IMR-90 (cell line): Measurements from ENCODE around the gene ARPC2.

Experiments
- FOS ChIP-seq: fragments of 150-350 bp; IDR thresholded peaks from 2 replicates; pipeline ENCODE4 v1.6.1; 2016; ENCODE audit warnings: low read depth, low read length
- MXI1 ChIP-seq: IDR thresholded peaks from 2 replicates; pipeline ENCODE4 v1.6.1; 2012; ENCODE audit warnings: low read depth, mild to moderate bottlenecking, low read length, moderate library complexity, borderline replicate concordance
- POLR2A ChIP-seq: IDR thresholded peaks from 2 replicates; pipeline ENCODE4 v1.6.1; 2012; ENCODE audit warnings: mild to moderate bottlenecking, low read depth, low read length
- RCOR1 ChIP-seq: IDR thresholded peaks from 2 replicates; pipeline ENCODE4 v1.6.1; 2012; ENCODE audit warnings: mild to moderate bottlenecking, low read length, improper control_type of control experiment; ENCODE audit not compliant: insufficient replicate concordance
- SMC3 ChIP-seq: fragments of 150-350 bp; IDR thresholded peaks from 2 replicates; pipeline ENCODE4 v1.6.1; 2016; ENCODE audit warnings: low read depth, mild to moderate bottlenecking, antibody characterized with exemption, low read length, moderate library complexity
- USF2 ChIP-seq: fragments of 150-350 bp; IDR thresholded peaks from 2 replicates; pipeline ENCODE4 v1.6.1; 2017; ENCODE audit warnings: mild to moderate bottlenecking, antibody characterized with exemption, low read length, low read depth
- TF ChIP-seq, protein P1 (sequence below): conservative IDR thresholded peaks from 2 replicates; pipeline ENCODE4 v1.5.1; 2012; ENCODE audit warnings: mild to moderate bottlenecking, low read depth, low read length, improper control_type of control experiment

- TF ChIP-seq FOS (no peak), POLR2A (no peak), MXI1 (no peak), USF2 (no peak), RCOR1 (no peak), SMC3 (no peak)
- TF ChIP-seq, protein P1, sequence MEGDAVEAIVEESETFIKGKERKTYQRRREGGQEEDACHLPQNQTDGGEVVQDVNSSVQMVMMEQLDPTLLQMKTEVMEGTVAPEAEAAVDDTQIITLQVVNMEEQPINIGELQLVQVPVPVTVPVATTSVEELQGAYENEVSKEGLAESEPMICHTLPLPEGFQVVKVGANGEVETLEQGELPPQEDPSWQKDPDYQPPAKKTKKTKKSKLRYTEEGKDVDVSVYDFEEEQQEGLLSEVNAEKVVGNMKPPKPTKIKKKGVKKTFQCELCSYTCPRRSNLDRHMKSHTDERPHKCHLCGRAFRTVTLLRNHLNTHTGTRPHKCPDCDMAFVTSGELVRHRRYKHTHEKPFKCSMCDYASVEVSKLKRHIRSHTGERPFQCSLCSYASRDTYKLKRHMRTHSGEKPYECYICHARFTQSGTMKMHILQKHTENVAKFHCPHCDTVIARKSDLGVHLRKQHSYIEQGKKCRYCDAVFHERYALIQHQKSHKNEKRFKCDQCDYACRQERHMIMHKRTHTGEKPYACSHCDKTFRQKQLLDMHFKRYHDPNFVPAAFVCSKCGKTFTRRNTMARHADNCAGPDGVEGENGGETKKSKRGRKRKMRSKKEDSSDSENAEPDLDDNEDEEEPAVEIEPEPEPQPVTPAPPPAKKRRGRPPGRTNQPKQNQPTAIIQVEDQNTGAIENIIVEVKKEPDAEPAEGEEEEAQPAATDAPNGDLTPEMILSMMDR = no peak
These were observed 18.0 kb downstream of the ARPC2 start for GRCh38 chr2:218235017-218235416.
